Hypothalamus (tissue), 51 donors: ENCODE results near the gene KLRG1.
A peak's percentile ranks its signal among the peaks of the same experiment; 100 is the strongest.

Experiments
- DNase-seq, 51 donors: peaks; one replicate each; lab custom pipeline; 2025; lab: John Stamatoyannopoulos, UW

The KLRG1 gene

DNA sequence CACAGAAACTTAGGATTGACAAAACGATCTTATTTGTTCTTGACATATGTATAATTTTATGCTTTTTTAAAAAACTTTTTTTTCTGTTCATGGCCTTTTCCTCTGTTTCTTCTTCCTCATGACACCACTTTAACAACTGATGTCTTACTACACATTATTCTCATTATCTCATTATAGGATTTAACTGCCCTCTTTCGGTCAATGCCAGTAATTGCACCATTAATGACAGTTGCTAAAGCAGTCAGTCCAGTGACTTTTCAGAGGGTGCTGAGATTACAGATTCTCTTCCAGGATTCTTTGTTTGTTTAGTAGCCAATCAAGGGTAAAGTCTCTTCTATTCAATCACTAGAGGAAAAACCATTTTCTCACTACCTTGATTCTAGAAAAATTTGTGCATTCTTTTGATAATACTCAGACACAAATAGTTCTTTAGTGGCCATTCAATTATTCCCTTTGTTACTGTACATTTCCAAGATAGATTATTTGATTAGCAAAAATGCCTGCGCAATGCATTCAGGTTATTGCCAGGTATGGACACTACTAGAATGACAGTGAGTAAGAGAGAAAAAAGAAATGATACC lies 50.1 kb downstream of the KLRG1 start:
- peak in 2 of 51 donors; percentile 1 to 7 for DNase-seq

DNA sequence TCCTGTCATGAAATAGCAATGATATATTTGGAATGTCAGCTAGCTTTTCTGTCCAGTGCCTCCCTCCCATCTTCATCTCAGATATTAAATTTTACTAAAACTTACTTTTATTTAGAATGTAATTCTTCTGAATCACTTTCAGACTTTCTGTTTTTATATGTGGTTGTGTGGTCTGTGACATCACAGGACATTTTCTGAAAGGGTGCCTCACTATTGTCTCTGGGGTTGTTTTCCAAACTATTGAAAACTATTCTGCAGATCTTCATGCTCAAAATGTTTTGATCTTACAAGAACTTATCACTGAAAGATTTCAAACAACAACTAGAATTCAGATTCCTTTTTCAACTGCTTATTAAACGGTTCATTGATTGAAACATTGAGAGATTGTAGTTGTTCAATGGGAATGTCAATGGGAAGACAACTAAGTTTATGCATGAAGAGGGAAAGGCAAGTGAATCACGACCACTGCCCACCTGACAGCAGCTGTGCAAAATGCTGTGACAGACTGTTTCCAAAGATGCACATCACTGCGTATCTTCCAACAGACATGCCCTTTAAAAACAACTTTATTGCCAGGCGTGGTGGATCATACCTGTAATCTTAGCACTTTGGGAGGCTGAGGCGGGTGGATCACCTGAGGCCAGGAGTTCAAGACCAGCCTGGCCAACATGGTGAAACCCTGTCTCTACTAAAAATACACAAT lies 51.3 kb downstream of the KLRG1 start:
- no peak for DNase-seq

DNA sequence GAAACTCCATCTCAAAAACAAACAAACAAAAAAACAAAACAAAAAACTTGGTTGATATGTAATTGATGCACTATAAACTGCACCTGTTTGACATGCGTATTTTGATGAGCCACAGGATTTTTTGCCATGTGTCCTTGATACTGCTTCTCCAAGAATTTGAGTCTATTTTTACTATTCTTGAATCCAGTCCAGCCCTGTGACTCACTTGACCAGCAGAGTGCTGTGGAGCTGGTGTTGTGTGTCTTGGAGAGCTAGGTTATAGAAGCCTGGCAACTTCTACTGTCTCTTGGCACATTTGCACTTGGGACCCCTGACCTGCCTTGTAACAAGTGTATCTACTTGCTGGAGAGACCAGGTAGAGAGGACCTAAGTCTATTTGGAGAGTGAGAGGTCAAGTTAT lies 52.0 kb downstream of the KLRG1 start:
- DNase-seq: no peak

DNA sequence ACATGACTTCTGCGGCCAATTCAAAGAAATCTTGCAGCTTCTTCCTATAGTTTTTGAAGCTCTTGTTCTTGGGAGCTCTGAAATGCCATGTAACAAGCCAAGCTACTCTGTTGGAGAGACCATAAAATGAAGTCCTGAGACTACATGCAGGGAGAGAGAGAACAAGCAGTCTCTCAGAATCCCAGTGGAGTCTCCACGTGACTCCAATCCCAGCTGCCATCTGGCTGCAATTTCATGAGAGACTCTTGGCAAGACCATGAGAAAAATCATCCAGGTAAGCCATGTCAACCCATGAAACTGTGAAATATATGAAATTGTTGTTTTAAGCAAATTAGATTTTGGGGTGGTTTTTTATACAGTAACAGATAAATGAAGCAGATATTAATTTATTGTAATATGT lies 54.4 kb downstream of the KLRG1 start:
- DNase-seq: no peak

DNA sequence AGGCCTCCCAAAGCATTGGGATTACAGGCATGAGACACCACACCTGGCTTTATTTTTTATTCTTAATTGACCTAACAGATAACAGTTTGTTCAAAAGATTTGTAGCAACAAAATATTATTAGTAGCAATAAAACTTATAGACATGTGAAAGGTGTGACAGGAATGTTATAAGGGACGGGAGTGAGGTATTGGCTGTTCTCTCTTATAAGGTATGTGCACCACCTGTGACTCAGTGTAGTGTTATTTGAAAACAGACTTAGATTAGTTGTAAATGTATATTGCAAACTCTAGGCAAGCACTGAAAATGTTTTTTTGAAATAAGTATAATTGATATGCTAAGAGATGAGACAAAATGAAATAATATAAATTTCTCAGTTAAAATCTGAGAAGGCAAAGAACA lies 57.8 kb downstream of the KLRG1 start:
- no peak for DNase-seq

DNA sequence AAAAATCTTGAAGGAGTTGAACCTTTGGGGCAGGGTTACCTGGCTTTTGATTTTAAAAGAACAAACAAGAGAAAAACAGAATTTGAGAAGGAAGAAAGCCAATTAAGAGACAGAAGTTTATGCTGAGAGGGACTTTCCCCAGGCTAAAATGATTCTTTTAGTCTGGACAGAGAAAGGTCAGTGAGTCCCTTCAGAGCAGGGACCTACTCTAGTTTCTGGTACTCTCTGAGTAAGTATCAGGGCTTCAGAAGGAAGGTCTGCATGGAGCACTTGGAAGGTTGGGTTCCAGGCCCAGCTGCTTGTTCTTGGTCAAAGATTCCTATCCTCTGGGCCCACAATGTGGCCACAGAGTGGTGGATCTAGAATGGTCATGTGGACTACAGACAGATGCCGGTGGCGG lies 59.6 kb downstream of the KLRG1 start:
- DNase-seq: no peak

DNA sequence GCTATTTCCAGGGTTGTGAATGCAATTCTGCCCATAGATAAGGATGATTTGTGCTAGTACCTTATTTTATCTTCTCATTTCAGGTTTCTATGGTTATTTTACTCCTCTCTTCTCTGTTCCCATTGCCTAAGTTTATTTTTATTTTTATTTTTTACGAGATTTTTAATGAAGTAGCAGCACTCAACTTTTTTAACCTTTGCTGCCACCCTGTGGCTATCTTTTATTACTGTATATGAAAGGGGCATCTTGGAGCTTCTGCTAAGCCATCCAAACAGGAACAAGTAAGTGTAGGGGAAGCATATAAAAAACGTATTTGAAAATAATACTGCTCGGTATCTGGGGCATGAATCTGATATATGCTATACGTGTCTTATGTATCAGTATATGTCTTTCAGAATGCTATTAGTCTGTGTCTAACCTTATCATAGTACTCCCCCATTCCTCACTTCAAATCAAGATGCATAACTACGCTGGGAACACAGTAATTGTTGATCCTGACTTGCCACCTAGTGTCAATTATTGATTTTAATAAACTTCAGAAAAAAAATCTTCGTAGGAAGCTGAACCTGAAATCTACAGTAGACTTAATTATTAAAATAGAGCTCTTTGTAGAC lies 60.3 kb downstream of the KLRG1 start:
- peak in 1 of 51 donors; percentile 1 for DNase-seq

DNA sequence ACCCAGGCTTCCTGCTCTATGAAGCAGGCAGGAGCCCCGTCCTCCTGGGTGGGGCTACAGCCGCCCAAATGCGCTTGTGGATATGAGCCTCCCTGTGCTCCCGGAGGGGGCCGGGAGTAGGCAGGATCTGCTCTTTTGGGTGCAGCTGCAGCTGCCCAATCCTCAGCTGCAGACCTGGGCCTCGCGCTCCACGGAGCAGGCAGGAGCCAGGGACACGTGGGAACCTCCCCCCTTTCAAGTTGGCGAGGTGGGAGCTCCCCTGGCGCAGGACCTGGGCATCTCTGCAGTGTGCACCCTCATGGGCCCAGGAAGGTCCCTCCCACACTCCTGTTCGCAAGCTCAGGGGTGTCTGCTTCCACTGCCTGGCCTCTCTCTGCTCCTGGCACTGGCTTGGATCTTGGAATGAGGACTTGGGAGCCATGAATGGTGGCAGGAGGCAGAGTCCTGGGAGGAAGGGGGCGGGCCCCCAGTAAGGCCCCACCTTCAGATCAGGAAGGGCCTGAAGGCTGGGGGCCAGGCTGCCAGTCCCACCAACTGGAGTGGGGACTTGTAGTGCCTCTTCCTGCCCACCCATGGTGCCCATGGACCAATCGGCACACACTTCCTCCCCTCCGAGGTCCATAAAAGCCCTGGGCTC lies 61.3 kb downstream of the KLRG1 start:
- no peak for DNase-seq

DNA sequence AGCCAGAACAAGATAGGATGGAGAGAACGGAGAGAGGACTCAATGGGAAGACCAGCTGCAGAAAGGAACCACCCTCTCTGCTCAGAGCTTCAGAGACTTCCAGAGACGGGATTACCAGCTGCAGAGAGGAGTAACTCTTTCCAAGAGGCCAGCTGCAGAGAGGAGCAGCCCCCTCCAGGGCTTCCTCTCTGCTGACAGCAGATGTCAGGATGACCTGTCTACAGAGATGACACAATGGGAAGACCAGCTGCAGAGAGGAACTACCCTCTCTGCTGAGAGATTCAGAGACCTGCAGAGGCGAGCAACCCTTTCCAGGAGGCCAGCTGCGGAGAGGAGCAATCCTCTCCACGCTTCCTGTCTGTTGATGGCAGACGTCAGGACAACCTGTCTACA lies 61.8 kb downstream of the KLRG1 start:
- DNase-seq: no peak

DNA sequence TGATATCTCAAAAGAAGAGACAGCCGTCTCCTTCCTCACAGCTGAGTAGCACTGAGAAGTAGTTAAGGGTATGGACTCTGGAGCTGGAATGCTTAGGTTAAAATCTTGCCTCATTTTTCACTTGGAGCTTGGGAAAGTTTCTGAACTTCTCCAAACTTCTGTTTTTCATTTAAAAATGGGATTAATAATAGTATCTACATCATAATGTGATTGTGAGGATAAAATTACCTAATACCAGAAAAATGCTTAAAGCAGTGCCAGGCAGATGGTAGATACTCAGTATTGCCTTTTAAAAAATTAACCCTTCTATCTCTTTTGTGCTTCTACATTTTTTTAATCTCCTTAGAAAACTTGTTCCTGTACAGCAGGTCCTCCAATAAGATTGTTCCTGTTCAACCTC lies 63.3 kb downstream of the KLRG1 start:
- no peak for DNase-seq
